Measurements from ENCODE around the gene ADAM15.

- no peak for TF ChIP-seq POLR2AphosphoS5 (IDR thresholded peaks at IDR 0.05)
- peak in 1 of 4 experiments; percentile 2 for TF ChIP-seq CTCF (IDR thresholded peaks at IDR 0.05)
- TF ChIP-seq POLR2A (IDR thresholded peaks at IDR 0.05), result peak; percentile 20 to 50
Observed at GRCh38 chr1:155051342-155051776, 243 bp downstream of the ADAM15 start.

All from gastroesophageal sphincter (tissue), 3 donors.